Right forelimb (tissue), 1 donor: Measurements from ENCODE around the gene CADPS.
"Not testable (repeated sequence)": the region's sequence is repeated elsewhere in the genome, so short reads cannot be mapped to it uniquely, and the experiment has no call there.

ENCODE experiments used
- DNase-seq: peaks from one replicate; pipeline ENCODE4 v3.0.0-alpha.2; 2018

Gene CADPS

DNA sequence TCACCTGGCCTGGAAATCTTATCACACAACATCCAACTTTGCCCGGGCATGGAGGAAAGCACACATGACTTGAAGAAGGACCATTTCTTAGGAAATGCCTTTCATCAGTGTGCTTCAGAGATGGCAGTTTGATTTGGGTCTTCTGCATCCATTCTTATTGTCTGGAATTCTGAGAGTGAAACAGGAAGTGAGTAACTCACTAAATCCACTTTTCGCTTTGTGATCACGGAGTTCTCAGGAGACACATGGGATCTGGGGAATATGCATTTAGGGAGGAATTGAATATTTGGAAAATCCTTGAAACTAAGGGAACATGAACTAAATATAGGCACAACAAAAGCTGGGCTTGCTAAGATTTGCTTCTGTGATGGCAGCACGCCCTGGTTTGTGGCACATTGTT lies 289.4 kb downstream of the CADPS start:
- DNase-seq, result no peak

DNA sequence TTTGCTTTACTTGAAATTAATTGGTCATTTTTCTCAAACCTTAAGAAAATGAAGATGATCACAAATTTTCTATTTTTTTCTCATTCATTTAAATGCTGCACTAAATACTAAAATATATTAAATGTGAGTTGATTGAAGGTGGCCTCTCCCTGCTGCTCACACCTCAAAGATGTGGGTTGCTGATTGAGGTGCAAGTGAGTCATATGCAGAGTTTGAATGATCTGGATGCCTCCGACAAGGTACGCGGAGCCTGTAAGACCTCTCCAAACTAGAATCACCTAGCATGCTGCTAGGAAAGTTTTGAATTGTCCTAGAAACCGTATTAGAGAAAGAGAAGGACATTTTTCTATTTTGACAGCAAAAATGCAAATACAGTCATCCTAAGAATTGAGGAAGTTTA lies 290.6 kb downstream of the CADPS start:
- no peak for DNase-seq

DNA sequence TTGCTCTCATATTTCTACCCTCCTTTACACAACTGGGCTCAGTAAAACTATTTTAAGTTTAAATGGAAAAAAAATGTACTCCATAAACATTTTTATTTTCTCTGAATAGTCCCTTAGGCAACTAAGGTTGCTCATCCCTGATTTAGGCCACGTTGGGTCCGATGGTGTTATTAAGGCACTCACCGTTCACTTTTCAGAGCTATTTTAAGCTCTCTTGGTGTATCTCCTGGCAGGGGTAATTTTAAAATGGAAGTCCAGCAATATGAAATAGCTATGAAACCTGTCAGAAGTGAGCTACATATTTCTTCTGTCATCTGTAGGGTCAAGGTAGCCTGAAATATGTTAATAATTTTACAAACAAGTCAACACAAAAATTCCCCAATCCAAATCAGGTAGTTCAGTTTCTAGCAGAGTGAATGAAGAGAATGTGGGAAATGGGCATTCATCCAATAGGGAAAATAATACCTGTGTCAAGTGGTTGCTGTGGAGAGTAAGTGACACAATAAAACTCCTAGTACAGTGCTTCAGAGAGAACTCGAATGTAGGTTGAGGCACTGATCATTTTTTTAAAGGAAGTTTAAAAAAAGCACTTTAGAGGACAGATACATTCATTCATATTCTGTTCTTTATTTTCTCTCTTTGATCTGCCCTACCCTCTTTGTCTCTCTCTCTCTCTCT lies 292.6 kb downstream of the CADPS start:
- no peak for DNase-seq

DNA sequence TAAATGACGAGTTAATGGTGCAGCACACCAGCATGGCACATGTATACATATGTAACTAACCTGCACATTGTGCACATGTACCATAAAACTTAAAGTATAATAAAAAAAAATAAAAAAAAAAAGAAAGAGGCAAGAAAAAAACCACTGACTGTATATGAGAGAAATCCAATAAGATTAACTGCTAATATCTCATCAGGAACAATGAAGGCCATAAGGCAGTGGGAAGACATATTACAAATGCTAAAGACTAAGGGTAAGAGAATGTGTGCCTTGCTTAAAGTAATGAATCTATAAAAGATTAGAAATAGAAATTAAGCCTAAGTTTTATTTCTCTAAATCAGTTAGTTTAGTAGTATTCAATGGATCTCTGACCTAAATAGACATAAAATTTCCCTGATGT lies 294.7 kb downstream of the CADPS start:
- DNase-seq, result not testable (repeated sequence)

DNA sequence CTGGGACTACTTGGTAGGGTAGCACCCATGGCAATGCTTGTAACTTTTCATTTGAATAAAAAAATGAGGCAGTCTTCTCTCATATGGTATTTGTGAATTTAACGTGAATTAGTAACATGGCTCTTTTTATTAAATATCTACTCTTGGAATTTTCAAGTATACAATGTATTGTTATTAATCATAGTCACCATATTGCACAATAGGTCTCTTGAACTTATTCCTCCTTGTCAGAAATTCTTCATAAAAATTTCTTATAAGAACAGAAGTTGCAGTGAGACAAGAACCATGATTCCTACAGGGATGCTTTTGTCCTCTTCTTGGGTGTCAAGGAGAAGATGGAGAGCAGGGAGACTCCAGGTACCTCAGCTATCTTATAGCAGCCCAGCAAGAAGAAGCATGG lies 298.1 kb downstream of the CADPS start:
- DNase-seq, result no peak

DNA sequence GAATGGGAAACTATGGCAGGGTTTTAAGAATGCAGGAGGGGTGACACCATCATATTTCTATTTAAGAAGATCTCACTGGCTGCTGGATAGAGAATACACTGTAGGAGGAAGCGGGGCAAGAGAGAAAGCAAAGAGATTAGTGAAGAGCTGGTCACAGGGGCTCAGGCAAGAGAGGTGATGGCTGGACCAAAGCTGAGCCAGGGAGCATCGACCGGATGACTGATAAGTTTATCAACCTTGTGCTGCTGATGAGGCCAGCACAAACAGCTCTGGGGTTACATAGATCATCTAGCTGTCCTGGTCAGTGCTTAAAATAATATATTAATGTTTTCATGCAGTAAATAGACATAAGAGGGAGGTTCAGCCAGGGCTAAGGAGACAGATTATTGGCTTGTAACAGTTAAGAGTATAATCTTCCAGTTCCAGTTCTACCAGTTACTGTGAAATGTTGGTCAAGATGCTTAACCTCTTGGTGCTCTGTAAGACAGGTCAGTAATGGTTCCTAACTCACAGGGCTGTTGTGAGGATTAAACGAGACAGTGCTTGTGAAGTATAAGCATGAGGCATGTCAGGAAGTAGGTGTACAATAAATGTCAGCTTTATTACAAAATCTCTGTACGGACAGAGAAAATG lies 300.8 kb downstream of the CADPS start:
- DNase-seq, result no peak

DNA sequence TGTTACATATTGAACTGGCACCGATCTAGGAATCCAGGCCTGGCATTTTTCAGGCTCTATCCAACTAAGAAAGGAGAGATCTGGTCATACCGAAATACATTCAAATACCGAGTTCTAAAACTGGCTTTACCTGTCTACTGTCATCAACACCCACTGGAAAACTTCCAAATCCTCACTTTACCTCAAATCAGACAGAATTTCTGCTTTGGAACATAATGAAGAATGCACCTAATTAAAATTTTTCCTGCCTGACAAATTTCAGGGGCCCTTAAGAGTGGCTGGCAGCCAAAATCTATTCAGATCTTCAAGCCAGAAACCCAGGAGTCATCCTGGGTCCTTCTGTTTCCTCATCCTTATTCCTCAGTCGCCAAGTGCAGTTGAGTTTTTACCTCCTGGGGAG lies 303.3 kb downstream of the CADPS start:
- no peak for DNase-seq

DNA sequence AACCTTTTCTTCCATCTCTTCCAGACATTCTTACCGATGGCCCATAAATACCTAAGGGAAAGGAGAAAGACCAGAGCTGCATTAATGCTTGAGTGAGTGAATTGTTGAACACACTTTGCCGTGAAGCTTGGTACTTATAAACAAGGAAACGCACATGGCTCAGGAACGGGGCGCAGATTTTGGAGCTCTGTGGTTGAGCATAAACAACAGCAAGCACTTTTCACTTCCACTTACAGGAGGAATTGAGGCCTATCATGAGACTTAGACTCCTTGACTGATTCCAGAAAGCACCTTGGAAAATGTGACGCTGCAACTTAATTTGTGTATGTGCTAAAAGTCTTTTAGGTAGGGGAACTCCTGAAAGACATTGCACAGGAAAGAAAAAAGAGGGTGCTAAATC lies 304.3 kb downstream of the CADPS start:
- DNase-seq, result no peak

DNA sequence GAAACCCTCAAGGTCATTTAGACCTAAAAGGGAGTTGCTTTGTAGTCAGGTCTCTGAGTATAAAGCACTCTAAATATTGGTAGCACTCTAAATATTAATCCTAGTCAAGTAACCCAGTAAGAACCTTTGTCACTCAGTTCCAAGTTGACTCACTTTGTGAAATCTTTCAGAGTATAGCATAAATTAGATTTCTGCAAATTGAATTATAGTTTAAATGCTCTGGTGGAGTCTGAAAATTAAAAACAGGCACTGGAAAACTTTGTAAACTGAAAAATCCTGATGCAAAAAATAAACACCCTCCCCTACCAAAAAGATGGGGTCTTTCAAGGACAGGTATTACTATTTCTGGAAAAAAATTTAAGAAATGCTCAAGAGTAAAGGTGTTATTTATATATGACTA lies 305.6 kb downstream of the CADPS start:
- DNase-seq, result no peak

DNA sequence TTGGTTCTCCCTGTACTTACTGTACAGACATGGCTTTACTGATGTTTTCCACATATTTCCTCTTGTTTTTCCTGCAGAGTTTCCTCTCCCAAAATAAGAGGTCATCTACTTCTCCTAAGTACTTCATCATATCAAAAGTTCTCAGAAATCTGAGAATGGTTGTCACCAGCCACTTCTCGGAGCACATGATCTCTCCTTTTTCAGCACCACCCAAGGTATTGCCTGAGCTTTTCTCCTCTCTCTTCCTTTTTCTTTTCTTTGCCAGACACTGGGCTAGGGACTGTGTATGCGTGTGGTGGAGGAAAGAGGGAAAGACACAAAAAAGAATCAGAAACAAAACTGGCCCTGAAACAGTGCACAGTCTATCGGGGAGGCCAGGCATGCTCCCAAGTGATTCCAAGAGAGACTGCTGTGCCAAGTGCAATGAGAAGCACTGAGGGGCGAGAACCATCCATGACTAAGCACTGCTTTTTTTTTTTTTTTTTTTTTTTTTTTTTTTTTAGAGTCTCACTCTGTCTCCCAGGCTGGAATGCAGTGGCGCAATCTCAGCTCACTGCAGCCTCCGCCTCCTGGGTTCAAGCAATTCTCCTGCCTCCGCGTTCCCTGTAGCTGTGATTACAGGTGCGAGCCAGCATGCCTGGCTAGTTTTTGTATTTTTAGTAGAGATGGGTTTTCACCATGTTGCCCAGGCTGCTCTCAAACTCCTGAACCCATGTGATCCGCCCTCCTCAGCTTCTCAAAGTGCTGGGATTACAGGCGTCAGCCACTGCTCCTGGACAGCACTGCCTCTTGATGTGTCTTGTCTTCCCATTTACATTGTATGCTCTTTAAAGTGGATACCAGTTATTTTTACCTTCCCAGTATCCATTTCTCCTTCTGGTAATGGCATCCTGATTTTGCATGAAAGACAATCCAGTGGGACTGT lies 307.9 kb downstream of the CADPS start:
- DNase-seq, result no peak

DNA sequence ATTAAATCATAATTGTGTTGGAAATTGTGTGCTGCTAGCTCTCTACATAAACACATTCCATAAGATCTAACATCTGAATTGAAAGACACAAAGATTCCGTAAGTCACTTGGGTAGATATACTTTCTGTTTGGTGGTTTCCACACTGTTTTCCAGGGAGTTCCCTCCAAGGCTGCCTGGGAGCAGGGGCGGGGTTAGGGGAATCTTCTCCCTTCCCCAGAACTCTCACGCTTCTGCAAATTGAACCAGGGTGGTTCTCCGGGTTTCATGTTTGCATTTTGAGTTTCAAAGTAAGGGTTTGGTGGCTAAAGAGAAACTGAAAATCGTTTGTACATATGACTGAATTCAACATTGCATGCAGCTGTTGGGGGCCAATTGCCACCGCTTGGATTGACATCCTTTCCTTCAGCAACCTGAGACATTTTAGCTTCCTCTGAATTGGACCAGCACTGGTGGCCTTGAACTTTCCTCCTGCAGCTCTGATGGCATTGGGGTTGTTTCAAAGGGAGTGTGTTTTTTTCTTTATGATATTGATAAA lies 309.1 kb downstream of the CADPS start:
- DNase-seq, result no peak

DNA sequence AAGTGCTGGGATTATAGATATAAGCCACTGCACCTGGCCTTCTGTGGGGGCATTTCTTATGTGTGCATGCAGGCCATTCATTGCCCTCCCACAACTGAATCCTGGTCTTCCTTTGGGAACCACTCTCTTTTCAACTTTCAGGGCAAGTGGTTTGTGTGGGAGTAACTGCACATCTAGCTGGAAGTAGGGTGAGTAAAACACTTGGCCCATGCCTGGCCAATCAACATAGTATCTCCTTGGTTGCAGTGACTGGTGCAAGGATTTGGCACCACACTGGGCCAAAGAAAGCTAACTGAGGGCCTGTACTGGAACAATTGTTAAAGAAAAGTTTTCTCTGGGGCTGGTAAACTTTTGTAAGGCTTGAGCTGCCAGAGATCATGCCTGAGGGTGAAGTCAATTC lies 312.6 kb downstream of the CADPS start:
- DNase-seq, result no peak

DNA sequence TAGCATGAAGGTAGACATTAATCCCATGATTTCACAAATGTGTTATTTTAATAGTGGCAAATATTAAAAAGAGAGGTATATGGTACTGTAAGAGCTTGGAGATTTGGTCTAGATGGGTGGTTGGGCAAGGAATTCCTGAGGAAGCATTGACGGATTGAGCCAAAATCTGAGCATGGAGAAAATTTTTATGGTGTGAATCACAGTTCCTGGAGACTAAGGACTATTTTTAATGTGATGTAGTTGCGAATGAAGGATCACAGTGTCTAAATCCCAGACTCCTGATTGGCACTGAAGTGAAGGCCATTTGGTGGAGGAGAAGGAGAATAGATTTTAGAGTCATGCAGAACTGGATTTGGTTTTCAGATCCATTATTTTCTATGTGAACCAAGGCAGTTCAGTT lies 313.2 kb downstream of the CADPS start:
- DNase-seq, result no peak

DNA sequence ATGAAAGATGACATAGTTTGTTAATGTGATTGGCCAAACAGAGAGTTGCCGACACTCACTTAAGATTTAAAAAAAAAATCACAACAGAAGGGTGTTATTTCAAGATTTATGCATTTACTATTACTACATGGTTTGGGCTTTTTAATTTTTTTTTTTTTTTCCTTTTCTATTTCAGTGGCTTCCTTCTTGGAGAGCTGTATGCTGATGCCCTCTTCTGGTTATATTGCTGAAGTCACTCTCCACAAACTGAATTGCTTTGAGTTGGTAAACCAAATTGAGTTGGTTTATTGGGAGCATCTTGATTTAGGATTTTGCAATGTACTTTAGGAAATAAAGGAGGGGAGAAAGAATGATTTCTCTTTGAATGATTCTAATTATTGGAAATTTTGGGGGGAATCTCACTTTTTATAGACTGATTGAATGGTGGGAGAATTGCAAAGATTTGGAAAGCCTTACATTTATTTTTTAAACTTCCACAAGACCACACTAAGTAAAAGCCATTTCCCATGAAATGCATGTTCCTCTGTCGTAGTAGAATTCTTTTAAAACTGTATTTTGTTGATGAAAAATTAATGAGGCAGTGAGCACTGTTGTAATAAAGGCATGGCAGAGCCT lies 315.3 kb downstream of the CADPS start:
- DNase-seq, result no peak

DNA sequence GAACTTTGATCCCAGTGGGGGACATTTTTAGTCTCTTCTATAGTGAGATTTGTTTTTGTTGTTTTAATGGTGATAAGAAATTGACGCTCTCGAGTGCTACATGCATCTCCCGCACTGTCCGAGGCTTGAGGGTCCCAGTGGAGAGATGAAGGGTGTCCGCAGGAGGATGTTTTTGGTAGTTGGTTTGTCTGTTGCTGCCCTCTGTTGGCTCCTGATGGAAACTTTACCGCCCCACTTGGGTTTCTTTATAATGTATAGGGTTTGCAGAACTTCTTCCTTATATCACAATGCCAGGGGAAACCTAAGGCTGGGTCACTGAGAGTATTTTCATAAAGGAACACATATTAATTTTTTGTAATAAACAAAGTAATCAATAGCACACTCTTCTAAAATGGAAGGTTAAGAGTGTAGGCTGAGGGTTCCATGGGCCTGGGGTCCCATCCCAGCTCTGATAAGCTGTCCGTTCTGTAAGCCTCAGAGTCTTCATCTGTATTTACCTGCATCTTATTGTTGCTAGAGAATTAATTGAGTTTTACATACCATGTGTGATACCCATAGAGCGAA lies 316.6 kb downstream of the CADPS start:
- peak; percentile 50 for DNase-seq

DNA sequence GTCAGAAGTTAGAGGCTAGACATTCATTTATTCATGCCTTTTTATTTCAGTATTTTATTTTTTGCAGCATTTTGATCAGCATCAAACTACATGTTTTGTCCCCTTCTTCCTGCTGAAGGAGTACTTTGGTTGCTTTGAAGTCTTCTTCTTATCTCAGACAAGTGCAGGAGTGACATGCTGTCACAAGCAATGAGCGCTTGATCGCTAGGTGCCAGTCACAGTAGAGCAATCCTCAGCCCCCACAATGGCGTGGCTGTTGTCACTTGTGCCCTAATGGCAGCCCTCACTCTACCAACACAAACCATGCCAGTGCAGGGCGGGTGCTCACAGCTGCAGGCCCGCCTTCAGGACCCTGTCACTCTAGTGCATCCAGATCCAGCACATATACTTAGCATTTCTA lies 317.2 kb downstream of the CADPS start:
- DNase-seq, result no peak

DNA sequence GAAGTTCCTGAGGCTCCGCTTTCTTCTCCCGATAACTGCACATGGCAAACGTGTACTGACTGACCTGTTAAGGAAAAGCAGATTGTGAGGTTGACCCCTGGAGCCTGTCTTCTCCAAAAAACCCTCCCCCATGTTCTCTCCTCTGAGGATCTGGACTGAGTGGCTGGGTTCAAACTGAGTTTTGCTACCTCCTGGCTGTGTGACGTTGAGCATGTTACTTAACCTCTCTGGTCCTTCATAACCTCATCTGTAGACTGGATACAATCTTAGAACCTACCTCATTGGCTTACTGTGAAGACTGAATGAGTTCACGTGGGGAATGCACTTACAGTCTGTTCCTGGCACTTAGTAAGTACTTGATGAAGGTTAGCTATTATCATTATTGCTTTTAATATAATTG lies 317.8 kb downstream of the CADPS start:
- DNase-seq, result no peak

DNA sequence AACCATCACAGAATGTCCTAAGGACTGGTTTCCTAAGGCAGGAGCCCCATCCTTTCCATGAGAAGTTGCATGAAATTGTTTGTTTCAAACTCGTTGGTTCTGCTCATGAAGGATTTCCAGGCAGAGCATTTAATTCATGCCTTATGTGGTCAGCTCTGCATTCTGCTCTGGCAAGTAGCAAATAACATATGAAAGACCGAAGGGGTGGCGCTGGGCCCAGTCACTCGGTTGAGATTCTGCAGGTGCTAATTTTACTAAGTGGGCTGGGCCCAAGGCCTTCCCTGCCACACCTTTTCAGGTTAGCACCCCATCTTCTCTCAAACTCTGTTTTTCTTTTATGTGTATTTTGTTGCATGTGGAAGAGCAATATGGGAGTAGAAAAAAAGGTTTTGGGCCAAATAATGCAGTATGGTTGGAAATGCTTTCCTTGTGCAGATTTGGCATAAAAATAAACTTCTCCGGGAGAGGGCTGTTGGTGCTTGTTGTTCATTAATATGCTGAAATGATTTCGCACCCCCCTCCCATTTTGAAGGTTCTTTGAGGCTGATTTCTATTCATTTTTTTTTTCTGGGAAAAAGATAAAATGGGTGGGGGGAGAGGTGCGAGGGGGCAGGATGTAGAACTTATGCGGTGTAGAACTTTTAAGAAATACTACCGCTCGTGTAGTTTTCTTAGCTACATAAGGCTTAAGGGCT lies 318.9 kb downstream of the CADPS start:
- no peak for DNase-seq

DNA sequence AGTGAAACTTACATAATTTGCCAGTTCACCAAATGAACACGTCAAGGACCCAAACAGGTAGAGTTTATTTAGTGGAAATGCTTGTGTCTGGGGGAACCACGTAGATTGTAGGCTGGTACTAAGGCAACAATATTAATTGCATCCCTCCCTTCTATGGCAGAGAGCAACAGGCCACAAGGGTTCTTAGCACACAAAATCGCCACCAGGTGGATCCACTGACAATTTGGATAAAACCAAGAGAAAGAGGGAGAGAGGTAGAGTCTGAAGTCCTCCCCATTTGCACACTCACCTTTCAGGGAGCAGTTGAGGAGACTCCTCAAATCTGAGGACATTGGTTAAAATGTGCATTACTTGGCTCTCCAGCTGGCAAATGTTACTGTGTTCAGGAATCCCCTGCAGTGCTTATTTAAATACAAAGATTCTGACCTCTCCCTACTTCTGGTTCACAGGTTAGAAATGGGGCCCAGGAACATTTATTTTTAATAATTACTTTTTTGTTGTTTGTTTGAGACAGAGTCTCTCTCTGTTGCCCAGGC lies 320.9 kb downstream of the CADPS start:
- DNase-seq, result no peak

DNA sequence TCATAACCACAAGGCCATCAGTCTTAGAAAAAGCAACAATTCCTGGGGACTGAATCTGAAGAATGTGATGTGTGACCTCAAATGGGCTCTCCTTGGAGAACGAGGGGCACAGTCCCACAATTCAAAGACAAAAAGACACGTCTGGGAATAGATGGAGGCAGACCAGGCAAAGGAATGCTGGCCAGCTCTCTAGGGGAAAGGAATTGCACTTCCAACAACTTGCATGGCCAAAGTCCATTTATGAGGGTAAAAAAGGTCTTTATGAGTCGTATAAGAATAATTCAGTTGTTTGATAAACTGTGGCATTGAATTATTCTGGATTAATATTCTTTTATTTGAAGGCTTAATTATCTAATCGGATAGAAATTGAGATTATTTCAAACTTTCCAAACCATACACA lies 321.4 kb downstream of the CADPS start:
- no peak for DNase-seq

DNA sequence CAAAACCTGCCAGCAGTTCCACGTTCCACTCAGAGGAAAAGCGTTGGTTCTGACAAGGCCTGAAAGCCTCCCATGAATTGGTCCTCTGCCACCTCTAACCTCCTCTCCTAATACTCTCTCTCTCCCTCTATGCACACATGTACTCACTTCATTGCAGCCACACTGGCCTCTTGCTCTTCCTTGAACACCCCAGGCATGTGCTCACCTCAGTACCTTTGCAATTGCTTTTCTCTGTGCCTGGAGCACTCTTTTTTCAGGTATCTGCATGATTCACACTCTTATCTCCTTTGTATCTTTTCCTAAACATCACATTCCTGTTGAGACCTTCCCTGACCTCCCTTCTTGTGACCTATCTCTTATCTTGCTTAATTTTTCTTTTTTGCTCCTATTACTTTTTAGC lies 323.7 kb downstream of the CADPS start:
- DNase-seq, result no peak

DNA sequence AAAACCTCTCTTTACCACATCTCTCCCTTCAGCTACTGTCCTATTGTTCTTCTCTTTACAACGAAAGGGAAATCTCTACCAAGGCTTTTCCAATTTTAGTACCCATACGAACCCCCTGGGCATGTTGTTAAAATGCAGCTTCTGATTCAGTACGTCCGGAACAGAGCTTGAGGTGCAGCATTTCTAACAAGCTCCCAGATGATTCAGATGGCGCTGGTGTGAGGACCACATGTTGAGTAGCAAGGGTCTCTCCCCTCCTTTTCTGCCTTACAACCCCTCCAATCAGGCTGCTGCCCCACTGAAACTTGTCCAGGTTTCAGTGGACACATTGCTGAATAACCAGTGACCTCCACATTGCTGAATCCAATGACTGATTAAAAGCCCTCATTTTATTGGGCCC lies 324.8 kb downstream of the CADPS start:
- no peak for DNase-seq
